GM21576 (cell line): ENCODE results near the gene NCOA5.
A peak's percentile ranks its signal among the peaks of the same experiment; 100 is the strongest.

ENCODE experiments used
- ATAC-seq: cut with Tn5 transposase; IDR thresholded peaks from one replicate; pipeline ENCODE4 v1.9.1; 2021; ENCODE audit warnings: mild to moderate bottlenecking, moderate library complexity; ENCODE audit not compliant: unreplicated experiment

The NCOA5 gene

GRCh38 chr20:46089417-46090388 is at the start of gene NCOA5:
Gene NCOA5 (minus strand): TSS chr20:46089962. CDS start chr20:46079424, 10,538 bp downstream.
- ATAC-seq: peak; percentile 81

DNA sequence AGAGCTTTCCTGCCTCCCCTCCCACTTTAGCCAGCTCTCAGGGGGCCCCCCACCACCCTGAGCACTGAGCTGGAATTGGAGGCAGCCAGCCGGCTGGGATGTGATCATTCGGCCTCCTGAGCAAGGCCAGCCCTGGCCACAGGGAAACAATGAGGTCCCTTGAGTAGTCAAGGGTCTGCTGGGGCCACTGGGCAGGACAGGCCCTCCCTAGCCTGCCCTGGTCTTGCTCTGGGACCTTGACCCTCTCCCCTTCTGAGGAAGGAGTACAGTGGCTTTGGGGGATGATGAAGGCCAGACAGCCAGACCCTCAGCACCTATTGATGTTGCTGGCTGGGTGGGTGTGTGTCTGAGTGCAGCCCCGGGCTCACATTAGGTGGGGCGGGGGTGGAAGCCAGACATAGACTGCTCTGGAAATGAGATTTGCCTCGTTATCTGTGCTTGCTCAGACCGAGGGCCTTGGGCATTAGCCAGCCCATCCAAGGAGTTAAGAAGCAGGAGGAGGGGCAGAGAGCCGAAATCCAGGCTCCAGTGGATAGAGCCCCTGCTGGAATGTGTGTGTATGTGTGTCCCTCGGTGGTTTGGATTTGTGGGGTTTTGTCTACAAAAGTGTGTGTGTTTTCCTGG is 49.6 kb upstream of the NCOA5 start:
- no peak for ATAC-seq

- ATAC-seq: no peak
Observed at GRCh38 chr20:46137816-46138215, 48.1 kb upstream of the NCOA5 start.

GRCh38 chr20:46135856-46136633 is 46.3 kb upstream of the NCOA5 start:
- ATAC-seq: no peak

GRCh38 chr20:46134716-46135115 is 45.0 kb upstream of the NCOA5 start:
- no peak for ATAC-seq

DNA sequence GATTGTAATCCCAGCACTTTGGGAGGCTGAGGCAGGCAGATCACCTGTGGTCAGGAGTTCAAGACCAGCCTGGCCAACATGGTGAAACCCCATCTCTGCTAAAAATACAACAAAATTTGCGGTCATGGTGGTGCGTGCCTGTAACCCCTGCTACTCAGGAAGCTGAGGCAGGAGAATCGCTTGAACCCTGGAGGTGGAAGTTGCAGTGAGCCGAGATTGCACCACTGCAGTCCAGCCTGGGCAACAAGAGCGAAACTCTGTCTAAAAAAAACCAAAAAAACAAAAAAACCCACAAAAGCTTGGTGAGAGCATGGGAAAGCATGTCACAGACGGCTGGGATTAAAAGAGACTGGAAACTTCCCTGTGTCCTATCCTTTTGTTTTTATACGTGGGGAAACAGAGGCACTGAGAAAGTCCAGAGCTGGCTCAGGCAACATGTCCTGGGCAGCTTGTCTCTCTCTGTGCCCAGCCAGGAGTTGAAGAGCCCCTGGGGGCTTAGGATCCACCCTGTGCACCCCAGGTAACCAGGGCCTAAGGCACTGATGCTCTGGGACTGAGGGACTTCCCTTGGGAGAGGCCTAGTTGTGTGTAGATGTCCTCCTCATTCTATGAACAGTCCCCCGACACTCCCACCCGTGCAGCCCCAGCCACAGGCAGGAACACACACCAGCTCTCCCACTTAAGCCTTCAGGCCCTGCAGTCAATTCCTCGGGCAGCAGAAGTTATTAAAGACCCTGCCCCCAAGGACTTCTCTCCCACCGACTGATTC is 44.3 kb upstream of the NCOA5 start:
- no peak for ATAC-seq

- no peak for ATAC-seq
Observed at GRCh38 chr20:46132705-46133120, 43.0 kb upstream of the NCOA5 start.

GRCh38 chr20:46131396-46131795 is 41.6 kb upstream of the NCOA5 start:
- no peak for ATAC-seq

DNA sequence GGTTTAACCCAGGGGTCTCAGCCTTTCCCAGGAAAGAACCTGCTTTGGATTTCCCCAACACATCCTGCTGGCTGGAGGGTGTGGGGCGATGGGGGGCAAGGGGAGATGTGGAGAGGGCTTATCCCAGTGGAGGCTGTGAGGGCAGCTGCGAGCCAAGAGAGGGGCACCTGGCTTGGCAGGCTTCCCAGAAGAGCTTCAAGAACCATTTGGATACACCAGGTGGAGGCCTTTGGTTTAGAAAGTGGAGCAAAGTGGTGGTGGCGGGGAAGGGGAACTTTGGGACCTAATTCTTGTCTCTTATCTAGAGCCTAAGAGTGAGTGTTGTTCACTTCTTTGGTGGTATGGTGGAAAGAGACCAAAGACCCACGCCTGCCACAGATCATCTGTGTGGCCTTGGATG is 40.8 kb upstream of the NCOA5 start:
- no peak for ATAC-seq

DNA sequence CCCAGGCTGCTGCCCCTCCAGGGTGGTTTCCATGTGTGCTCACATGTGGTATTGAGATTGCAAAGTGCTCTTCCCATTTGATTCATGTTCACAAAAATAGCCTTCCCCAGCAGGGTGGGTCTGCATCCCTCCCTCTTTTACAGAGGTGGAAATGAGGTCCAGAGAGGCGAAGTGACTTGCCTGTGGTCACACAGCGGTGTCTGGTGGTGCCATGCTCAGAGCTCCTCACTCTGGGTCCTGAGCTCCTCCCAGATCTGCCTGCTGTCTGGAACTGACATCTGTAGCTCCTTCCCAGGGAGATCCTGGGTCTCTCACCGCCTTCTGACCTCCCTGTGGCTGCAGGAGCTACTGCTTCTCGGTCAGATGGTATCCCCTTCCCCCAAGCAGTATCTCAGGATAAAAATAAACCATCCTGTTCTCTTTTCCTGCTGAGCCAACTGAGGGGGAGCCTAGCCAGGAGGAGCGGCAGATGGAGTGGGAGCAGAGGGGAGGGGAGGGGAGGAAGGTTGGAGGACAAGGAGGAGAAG is 40.3 kb upstream of the NCOA5 start:
- no peak for ATAC-seq

- ATAC-seq: no peak
Observed at GRCh38 chr20:46128310-46129151, 38.8 kb upstream of the NCOA5 start.

DNA sequence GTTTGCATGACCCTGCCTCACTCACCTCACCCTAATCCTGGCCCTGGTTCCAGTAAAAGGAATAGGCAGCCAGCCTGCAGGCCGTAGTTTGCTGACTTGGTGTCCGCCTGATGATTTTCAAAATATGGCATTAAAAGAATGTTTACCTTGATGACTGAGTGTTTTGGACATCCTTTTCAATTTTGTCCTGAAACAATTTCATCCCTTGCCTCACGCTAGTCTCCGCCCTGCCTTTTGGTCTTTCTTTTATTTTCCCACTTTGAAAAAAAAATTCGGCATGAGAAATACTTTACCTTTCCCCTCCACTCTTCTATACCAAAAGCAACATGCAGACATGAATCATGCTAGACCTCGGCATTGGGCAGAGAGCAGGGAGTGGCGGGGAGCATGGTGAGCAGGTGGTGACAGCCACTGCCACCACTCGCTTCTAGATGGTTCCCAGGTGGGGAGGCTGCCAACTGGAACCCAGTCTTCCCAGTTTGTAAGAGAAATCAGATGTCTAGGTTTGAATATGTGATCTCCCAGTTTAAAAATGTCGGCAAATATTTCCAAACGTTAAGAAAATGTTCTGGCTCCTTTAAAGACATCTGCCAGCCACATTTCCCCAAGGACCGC is 37.7 kb upstream of the NCOA5 start:
- no peak for ATAC-seq

- no peak for ATAC-seq
Observed at GRCh38 chr20:46126440-46127056, 36.8 kb upstream of the NCOA5 start.

- no peak for ATAC-seq
Observed at GRCh38 chr20:46123482-46124245, 33.9 kb upstream of the NCOA5 start.

GRCh38 chr20:46122516-46123481 is 33.0 kb upstream of the NCOA5 start:
- ATAC-seq: no peak

DNA sequence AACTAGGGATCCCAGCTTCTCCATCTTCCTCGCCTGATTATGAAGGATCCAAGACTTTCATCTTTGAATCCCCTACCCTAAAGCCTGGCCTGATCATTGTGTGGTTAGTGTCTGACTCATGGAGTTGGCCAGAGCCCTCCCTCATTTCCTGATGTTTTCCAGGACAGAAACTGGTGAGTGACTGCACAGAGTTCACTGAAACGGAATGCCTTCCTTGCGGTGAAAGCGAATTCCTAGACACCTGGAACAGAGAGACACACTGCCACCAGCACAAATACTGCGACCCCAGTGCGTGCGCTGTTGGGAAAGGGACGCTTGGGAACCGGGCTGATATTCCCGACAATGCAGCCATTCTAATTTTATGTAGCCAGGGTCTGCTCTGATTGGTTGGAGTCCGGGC is 32.3 kb upstream of the NCOA5 start:
- ATAC-seq: no peak
